GM13977 (cell line): ENCODE results near the gene CERK.

ENCODE experiments used
- DNase-seq: peaks from one replicate; pipeline ENCODE4 v3.0.0; 2012; ENCODE audit warnings: low spot score
- CTCF ChIP-seq: IDR thresholded peaks from 2 replicates; pipeline ENCODE4 v1.5.1; 2012; ENCODE audit warnings: mild to moderate bottlenecking, control low read depth; ENCODE audit not compliant: insufficient read depth; ENCODE audit errors: extremely low read depth, missing control alignments
- in situ Hi-C: fragments of 300-500 bp; cut with MboI; formaldehyde crosslinking; loops from one replicate; pipeline ENCODE4 v1.12.0; 2022; ENCODE audit warnings: low sequenced_read_pairs, low pct_unique_long_range_greater_than_20kb, mixed read lengths, inconsistent platforms; ENCODE audit not compliant: unreplicated experiment

Gene CERK

GRCh38 chr22:46695346-46696228 lies 42.5 kb downstream of the CERK start:
- TF ChIP-seq CTCF = no peak
- in situ Hi-C loops = no loop called here
- DNase-seq = no peak

- no peak for TF ChIP-seq CTCF
- no peak for DNase-seq
- in situ Hi-C loops = no loop called here
Observed at GRCh38 chr22:46694416-46695170, 43.5 kb downstream of the CERK start.

GRCh38 chr22:46693634-46694415 lies 44.2 kb downstream of the CERK start:
- in situ Hi-C loops = no loop called here
- no peak for TF ChIP-seq CTCF
- no peak for DNase-seq

GRCh38 chr22:46691571-46691970 lies 46.5 kb downstream of the CERK start:
- TF ChIP-seq CTCF = no peak
- no peak for DNase-seq
- in situ Hi-C loops = no loop called here

- no peak for DNase-seq
- in situ Hi-C loops = no loop called here
- no peak for TF ChIP-seq CTCF
Observed at GRCh38 chr22:46690146-46690545, 47.9 kb downstream of the CERK start.

GRCh38 chr22:46688949-46689348 lies 49.1 kb downstream of the CERK start:
- DNase-seq = no peak
- no peak for TF ChIP-seq CTCF
- in situ Hi-C loops = no loop called here
